Esophagus squamous epithelium (tissue), 5 donors: Measurements from ENCODE around the gene SEC14L1. TPM values are rescaled to one million over a fixed set of nuclear protein-coding genes. Genes with fewer than 3 reads are reported as not detected.

Source experiments
- DNase-seq: peaks from one replicate; lab custom pipeline; 2025; lab: John Stamatoyannopoulos, UW
- H3K27ac ChIP-seq, 4 donors: fragments of 200-600 bp; sonication (generic); one replicate each; pipeline ENCODE4 v1.5.1; 2016 to 2019; ENCODE audit warnings: mild to moderate bottlenecking in 1 of 4
- H3K27me3 ChIP-seq, 4 donors: fragments of 200-600 bp; sonication (generic); 1 replicate in 3 of 4; 2 replicates in 1 of 4; pipeline versions ENCODE4 v1.5.1 to v1.6.0; 2017 to 2021; ENCODE audit warnings: antibody characterized with exemption in 1 of 4
- H3K36me3 ChIP-seq, 3 donors: fragments of 200-600 bp; sonication (generic); one replicate each; pipeline ENCODE4 v1.5.1; 2016 to 2019
- H3K4me1 ChIP-seq, 3 donors: fragments of 200-600 bp; sonication (generic); one replicate each; pipeline ENCODE4 v1.5.1; 2017 to 2019
- H3K4me3 ChIP-seq, 4 donors: fragments of 200-600 bp; sonication (generic); 1 replicate in 3 of 4; 2 replicates in 1 of 4; pipeline ENCODE4 v1.5.1; 2016 to 2019; ENCODE audit warnings: mild to moderate bottlenecking in 2 of 4, moderate library complexity in 1 of 4
- H3K9me3 ChIP-seq, 3 donors: fragments of 200-600 bp; sonication (generic); one replicate each; pipeline ENCODE4 v1.5.1; 2016 to 2019
- POLR2A ChIP-seq, 4 donors: fragments of 450-650 bp; IDR thresholded peaks; one replicate each; pipeline ENCODE4 v1.6.1; 2017; ENCODE audit warnings: antibody characterized with exemption in 4 of 4, mild to moderate bottlenecking in 4 of 4, moderate library complexity in 3 of 4
- WGBS, 2 donors: methylation state at CpG; one replicate each; pipeline ENCODE4 v1.1.5; 2018; 5-methylcytosine and 5-hydroxymethylcytosine counted together
- intact Hi-C: fragments of 100-400 bp; cut with DNase I; formaldehyde crosslinking; loops from one replicate; pipeline ENCODE4 v1.15.0; 2022
- total RNA-seq, 4 donors: library from RNA; depleted of rRNA; stranded (reverse); fragments of >200 nt; gene quantifications; one replicate each; pipeline ENCODE4 v1.1.0, GENCODE V29; 2016
- TF ChIP-seq, protein P1 (sequence below), 6 experiments: fragments of 450-650 bp in 4 of 6; fragments of 200-600 bp in 2 of 6; sonication (generic) in 2 of 6; IDR thresholded peaks; one replicate each; pipeline ENCODE4 v1.5.1; 2016 to 2019; ENCODE audit warnings: antibody characterized with exemption in 6 of 6, mild to moderate bottlenecking in 4 of 6, moderate library complexity in 4 of 6
- donor health status: DM: yes; HTN: yes; CAD: no.

SEC14L1 gene
- total RNA-seq, 4 donors from 2014 or later = 27.3 to 39.2 (median 32.8) TPM

GRCh38 chr17:77140166-77140877, 447 bp upstream of the SEC14L1 start:
- peak; percentile 90 for DNase-seq
- Histone ChIP-seq H3K4me3 (peak overlapping the region; percentile 64 to 98 (median 96)), H3K9me3 (peaks cover 0 to 6% (median 0%) of the 10 kb centered on the region in 3 donors), H3K27ac (peak overlapping the region; percentile 93 to 98 (median 98)), H3K36me3 (peaks cover 0 to 24% (median 0%) of the 10 kb centered on the region in 3 donors), H3K27me3 (no peaks in the 10 kb centered on the region), H3K4me1 (peaks cover 9 to 66% (median 13%) of the 10 kb centered on the region in 3 donors)
- WGBS, 2 donors = no CpG with 5 or more reads among the region's 67 CpGs
- TF ChIP-seq, protein P1, sequence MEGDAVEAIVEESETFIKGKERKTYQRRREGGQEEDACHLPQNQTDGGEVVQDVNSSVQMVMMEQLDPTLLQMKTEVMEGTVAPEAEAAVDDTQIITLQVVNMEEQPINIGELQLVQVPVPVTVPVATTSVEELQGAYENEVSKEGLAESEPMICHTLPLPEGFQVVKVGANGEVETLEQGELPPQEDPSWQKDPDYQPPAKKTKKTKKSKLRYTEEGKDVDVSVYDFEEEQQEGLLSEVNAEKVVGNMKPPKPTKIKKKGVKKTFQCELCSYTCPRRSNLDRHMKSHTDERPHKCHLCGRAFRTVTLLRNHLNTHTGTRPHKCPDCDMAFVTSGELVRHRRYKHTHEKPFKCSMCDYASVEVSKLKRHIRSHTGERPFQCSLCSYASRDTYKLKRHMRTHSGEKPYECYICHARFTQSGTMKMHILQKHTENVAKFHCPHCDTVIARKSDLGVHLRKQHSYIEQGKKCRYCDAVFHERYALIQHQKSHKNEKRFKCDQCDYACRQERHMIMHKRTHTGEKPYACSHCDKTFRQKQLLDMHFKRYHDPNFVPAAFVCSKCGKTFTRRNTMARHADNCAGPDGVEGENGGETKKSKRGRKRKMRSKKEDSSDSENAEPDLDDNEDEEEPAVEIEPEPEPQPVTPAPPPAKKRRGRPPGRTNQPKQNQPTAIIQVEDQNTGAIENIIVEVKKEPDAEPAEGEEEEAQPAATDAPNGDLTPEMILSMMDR (IDR thresholded peaks at IDR 0.05) = peak in 1 of 6 experiments; percentile 38
- TF ChIP-seq POLR2A (IDR thresholded peaks at IDR 0.05) = peak in 3 of 4 donors; percentile 96 to 99 (median 98)
- intact Hi-C loops = no loop called here

- peaks cover 0 to 5% (median 0%) of the 10 kb centered on the region in 3 donors for H3K9me3 ChIP-seq
- peak overlapping the region; percentile 64 to 98 (median 96) for H3K4me3 ChIP-seq
- H3K27ac ChIP-seq = peak overlapping the region; percentile 88 to 98 (median 98)
- intact Hi-C loops = no loop called here
- no peaks in the 10 kb centered on the region for H3K27me3 ChIP-seq
- TF ChIP-seq, protein P1 (IDR thresholded peaks at IDR 0.05) = no peak
- no peak for TF ChIP-seq POLR2A (IDR thresholded peaks at IDR 0.05)
- DNase-seq = no peak
- peaks cover 17 to 83% (median 23%) of the 10 kb centered on the region in 3 donors for H3K4me1 ChIP-seq
- H3K36me3 ChIP-seq = peaks cover 0 to 31% (median 0%) of the 10 kb centered on the region in 3 donors
- 43 to 66% methylated on average over 9 of the region's 9 CpGs for WGBS, 2 donors
Observed at GRCh38 chr17:77141846-77142449, 1.2 kb downstream of the SEC14L1 start.

DNA sequence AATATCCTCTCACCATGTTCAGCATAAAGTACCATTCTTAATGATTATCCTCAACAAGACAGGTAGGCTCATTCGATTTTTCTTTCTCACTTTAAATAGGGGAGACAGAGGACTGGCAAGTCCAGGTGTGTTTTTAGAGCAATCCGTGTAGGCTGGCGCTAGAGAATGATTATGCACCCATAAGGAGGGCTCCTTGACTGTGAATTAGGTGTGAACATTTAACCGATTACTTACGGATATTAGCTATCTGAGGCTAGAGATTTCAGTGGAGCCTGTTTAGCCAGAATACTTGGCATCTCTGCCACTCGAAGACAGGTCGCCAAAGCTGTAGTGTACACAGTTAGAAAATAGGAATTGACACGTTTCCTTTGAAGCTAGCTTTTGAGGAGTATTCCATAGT, 1.9 kb downstream of the SEC14L1 start:
- Histone ChIP-seq H3K27ac (peak overlapping the region; percentile 75 to 98 (median 93)), H3K9me3 (no peaks in the 10 kb centered on the region), H3K4me1 (peaks cover 17 to 88% (median 23%) of the 10 kb centered on the region in 3 donors), H3K4me3 (peak overlapping the region in 3 of 4 donors; percentile 9 to 98 (median 97)), H3K27me3 (no peaks in the 10 kb centered on the region), H3K36me3 (peaks cover 0 to 39% (median 0%) of the 10 kb centered on the region in 3 donors)
- no peak for DNase-seq
- intact Hi-C loops = no loop called here
- 40 to 69% methylated on average over 8 of the region's 8 CpGs for WGBS, 2 donors
- TF ChIP-seq, protein P1 (IDR thresholded peaks at IDR 0.05) = no peak
- TF ChIP-seq POLR2A (IDR thresholded peaks at IDR 0.05) = no peak

- peak overlapping the region; percentile 75 to 98 (median 93) for H3K27ac ChIP-seq
- peak overlapping the region in 3 of 4 donors; percentile 9 to 98 (median 97) for H3K4me3 ChIP-seq
- no peaks in the 10 kb centered on the region for H3K9me3 ChIP-seq
- intact Hi-C loops = no loop called here
- TF ChIP-seq POLR2A (IDR thresholded peaks at IDR 0.05) = no peak
- TF ChIP-seq, protein P1 (IDR thresholded peaks at IDR 0.05) = no peak
- WGBS, 2 donors = 29 to 30% methylated on average over 1 of the region's 1 CpG
- peaks cover 0 to 45% (median 4%) of the 10 kb centered on the region in 3 donors for H3K36me3 ChIP-seq
- H3K27me3 ChIP-seq = no peaks in the 10 kb centered on the region
- H3K4me1 ChIP-seq = peaks cover 22 to 88% (median 23%) of the 10 kb centered on the region in 3 donors
- no peak for DNase-seq
Observed at GRCh38 chr17:77143306-77143705, 2.5 kb downstream of the SEC14L1 start.

- intact Hi-C loops = no loop called here
- Histone ChIP-seq H3K9me3 (no peaks in the 10 kb centered on the region), H3K36me3 (peaks cover 0 to 54% (median 7%) of the 10 kb centered on the region in 3 donors), H3K4me1 (peaks cover 24 to 89% (median 28%) of the 10 kb centered on the region in 3 donors), H3K27ac (peak overlapping the region in 3 of 4 donors; percentile 88 to 98 (median 89)), H3K4me3 (peak overlapping the region in 3 of 4 donors; percentile 9 to 98 (median 97)), H3K27me3 (no peaks in the 10 kb centered on the region)
- DNase-seq = no peak
- 77 to 81% methylated on average over 4 of the region's 4 CpGs for WGBS, 2 donors
- TF ChIP-seq, protein P1 (IDR thresholded peaks at IDR 0.05) = no peak
- no peak for TF ChIP-seq POLR2A (IDR thresholded peaks at IDR 0.05)
Observed at GRCh38 chr17:77144227-77144626, 3.5 kb downstream of the SEC14L1 start.
